ENCODE results near the gene PPARG. TPM values are rescaled to one million over a fixed set of nuclear protein-coding genes. Genes with fewer than 3 reads are reported as not detected.

Gene PPARG
- total and polyA plus RNA-seq, 5 donors from 2014 or later: 0.16 to 0.64 (median 0.24) TPM; not detected in 2

- H3K27me3 ChIP-seq (ENCODE audit: control insufficient read depth, insufficient read depth, low read length): no peaks in the 10 kb centered on the region
- Mint-ChIP-seq H3K4me3 (no peak overlapping the region), H3K4me1 (no peaks in the 10 kb centered on the region), H3K27ac (no peak overlapping the region), H3K27me3 (peaks cover 9% of the 10 kb centered on the region), H3K36me3 (no peaks in the 10 kb centered on the region), H3K9me3 (peaks cover 0 to 2% (median 0%) of the 10 kb centered on the region in 7 donors)
- H3K27ac ChIP-seq (ENCODE audit: insufficient read depth, low read length, poor library complexity, severe bottlenecking): no peak overlapping the region
- no peak overlapping the region for H3K4me3 ChIP-seq (ENCODE audit: low read depth, low read length)
- ATAC-seq (ENCODE audit: low read depth in 2 of 2): no peak
- DNase-seq: no peak
- no peaks in the 10 kb centered on the region for H3K4me1 ChIP-seq (ENCODE audit: control insufficient read depth, insufficient read depth, low read length, poor library complexity, severe bottlenecking)
- H3K9me3 ChIP-seq (ENCODE audit: control insufficient read depth in 2 of 2, low read length in 2 of 2): no peaks in the 10 kb centered on the region
- no peaks in the 10 kb centered on the region for H3K36me3 ChIP-seq (ENCODE audit: control insufficient read depth, insufficient read depth, low read length)
Observed at GRCh38 chr3:12437861-12438260, 149.0 kb downstream of the PPARG start.

GRCh38 chr3:12438318-12438717 is 149.4 kb downstream of the PPARG start:
- no peak overlapping the region for H3K4me3 Mint-ChIP-seq
- Histone ChIP-seq H3K4me1 (ENCODE audit: control insufficient read depth, insufficient read depth, low read length, poor library complexity, severe bottlenecking) (no peaks in the 10 kb centered on the region), H3K27me3 (ENCODE audit: control insufficient read depth, insufficient read depth, low read length) (no peaks in the 10 kb centered on the region), H3K9me3 (ENCODE audit: control insufficient read depth in 2 of 2, low read length in 2 of 2) (no peaks in the 10 kb centered on the region), H3K4me3 (ENCODE audit: low read depth, low read length) (no peak overlapping the region), H3K36me3 (ENCODE audit: control insufficient read depth, insufficient read depth, low read length) (no peaks in the 10 kb centered on the region), H3K27ac (ENCODE audit: insufficient read depth, low read length, poor library complexity, severe bottlenecking) (no peak overlapping the region)
- no peak overlapping the region for H3K27ac Mint-ChIP-seq
- peaks cover 0 to 5% (median 0%) of the 10 kb centered on the region in 7 donors for H3K9me3 Mint-ChIP-seq
- DNase-seq (no peak), ATAC-seq (ENCODE audit: low read depth in 2 of 2) (no peak)
- no peaks in the 10 kb centered on the region for H3K4me1 Mint-ChIP-seq
- peaks cover 10% of the 10 kb centered on the region for H3K27me3 Mint-ChIP-seq
- no peaks in the 10 kb centered on the region for H3K36me3 Mint-ChIP-seq

GRCh38 chr3:12439161-12439940 is 150.5 kb downstream of the PPARG start:
- Mint-ChIP-seq H3K4me3 (no peak overlapping the region), H3K9me3 (peaks cover 0 to 5% (median 0%) of the 10 kb centered on the region in 7 donors)
- ATAC-seq (ENCODE audit: low read depth in 2 of 2): no peak

GRCh38 chr3:12440927-12441714 is 152.3 kb downstream of the PPARG start:
- Mint-ChIP-seq H3K4me3 (no peak overlapping the region), H3K27me3 (peaks cover 10% of the 10 kb centered on the region), H3K4me1 (no peaks in the 10 kb centered on the region), H3K36me3 (no peaks in the 10 kb centered on the region), H3K9me3 (peaks cover 0 to 5% (median 0%) of the 10 kb centered on the region in 7 donors), H3K27ac (no peak overlapping the region)
- no peak for ATAC-seq (ENCODE audit: low read depth in 2 of 2)
- Histone ChIP-seq H3K36me3 (ENCODE audit: control insufficient read depth, insufficient read depth, low read length) (no peaks in the 10 kb centered on the region), H3K4me3 (ENCODE audit: low read depth, low read length) (no peak overlapping the region), H3K9me3 (ENCODE audit: control insufficient read depth in 2 of 2, low read length in 2 of 2) (no peaks in the 10 kb centered on the region), H3K27ac (ENCODE audit: insufficient read depth, low read length, poor library complexity, severe bottlenecking) (no peak overlapping the region), H3K4me1 (ENCODE audit: control insufficient read depth, insufficient read depth, low read length, poor library complexity, severe bottlenecking) (no peaks in the 10 kb centered on the region), H3K27me3 (ENCODE audit: control insufficient read depth, insufficient read depth, low read length) (no peaks in the 10 kb centered on the region)
- no peak for DNase-seq

More at GRCh38 chr3:12439161-12439940, 150.5 kb downstream of the PPARG start:
- Mint-ChIP-seq H3K27me3 (peaks cover 10% of the 10 kb centered on the region), H3K36me3 (no peaks in the 10 kb centered on the region), H3K4me1 (no peaks in the 10 kb centered on the region), H3K27ac (no peak overlapping the region)
- no peak overlapping the region for H3K27ac ChIP-seq (ENCODE audit: insufficient read depth, low read length, poor library complexity, severe bottlenecking)
- DNase-seq: no peak
- H3K27me3 ChIP-seq (ENCODE audit: control insufficient read depth, insufficient read depth, low read length): no peaks in the 10 kb centered on the region
- no peak overlapping the region for H3K4me3 ChIP-seq (ENCODE audit: low read depth, low read length)
- no peaks in the 10 kb centered on the region for H3K9me3 ChIP-seq (ENCODE audit: control insufficient read depth in 2 of 2, low read length in 2 of 2)
- no peaks in the 10 kb centered on the region for H3K36me3 ChIP-seq (ENCODE audit: control insufficient read depth, insufficient read depth, low read length)
- no peaks in the 10 kb centered on the region for H3K4me1 ChIP-seq (ENCODE audit: control insufficient read depth, insufficient read depth, low read length, poor library complexity, severe bottlenecking)

GRCh38 chr3:12442654-12443501 is 154.0 kb downstream of the PPARG start:
- no peaks in the 10 kb centered on the region for H3K4me1 Mint-ChIP-seq
- H3K27me3 Mint-ChIP-seq: peaks cover 4% of the 10 kb centered on the region
- Histone ChIP-seq H3K4me3 (ENCODE audit: low read depth, low read length) (no peak overlapping the region), H3K27ac (ENCODE audit: insufficient read depth, low read length, poor library complexity, severe bottlenecking) (no peak overlapping the region), H3K4me1 (ENCODE audit: control insufficient read depth, insufficient read depth, low read length, poor library complexity, severe bottlenecking) (no peaks in the 10 kb centered on the region), H3K27me3 (ENCODE audit: control insufficient read depth, insufficient read depth, low read length) (no peaks in the 10 kb centered on the region), H3K9me3 (ENCODE audit: control insufficient read depth in 2 of 2, low read length in 2 of 2) (no peaks in the 10 kb centered on the region), H3K36me3 (ENCODE audit: control insufficient read depth, insufficient read depth, low read length) (no peaks in the 10 kb centered on the region)
- H3K27ac Mint-ChIP-seq: no peak overlapping the region
- peaks cover 0 to 5% (median 0%) of the 10 kb centered on the region in 7 donors for H3K9me3 Mint-ChIP-seq
- no peak overlapping the region for H3K4me3 Mint-ChIP-seq
- no peak for ATAC-seq (ENCODE audit: low read depth in 2 of 2)
- DNase-seq: no peak
- no peaks in the 10 kb centered on the region for H3K36me3 Mint-ChIP-seq

GRCh38 chr3:12443781-12444522 is 155.1 kb downstream of the PPARG start:
- Mint-ChIP-seq H3K9me3 (peaks cover 0 to 5% (median 0%) of the 10 kb centered on the region in 7 donors), H3K36me3 (no peaks in the 10 kb centered on the region), H3K4me3 (no peak overlapping the region), H3K4me1 (no peaks in the 10 kb centered on the region), H3K27me3 (peaks cover 4% of the 10 kb centered on the region), H3K27ac (no peak overlapping the region)
- no peaks in the 10 kb centered on the region for H3K4me1 ChIP-seq (ENCODE audit: control insufficient read depth, insufficient read depth, low read length, poor library complexity, severe bottlenecking)
- ATAC-seq (ENCODE audit: low read depth in 2 of 2): no peak
- no peak for DNase-seq
- no peaks in the 10 kb centered on the region for H3K27me3 ChIP-seq (ENCODE audit: control insufficient read depth, insufficient read depth, low read length)
- H3K9me3 ChIP-seq (ENCODE audit: control insufficient read depth in 2 of 2, low read length in 2 of 2): no peaks in the 10 kb centered on the region
- H3K36me3 ChIP-seq (ENCODE audit: control insufficient read depth, insufficient read depth, low read length): no peaks in the 10 kb centered on the region
- H3K4me3 ChIP-seq (ENCODE audit: low read depth, low read length): no peak overlapping the region
- no peak overlapping the region for H3K27ac ChIP-seq (ENCODE audit: insufficient read depth, low read length, poor library complexity, severe bottlenecking)
